Mesendoderm (in vitro differentiated cells): ENCODE data around the gene C11orf91.

ENCODE experiments used
- DNase-seq: peaks from one replicate; pipeline ENCODE4 v3.0.0; 2013
- H2AK5ac ChIP-seq: 2 replicates; pipeline ENCODE4 v1.6.1; 2013; ENCODE audit warnings: low read length, inconsistent platforms
- H2BK120ac ChIP-seq: 2 replicates; pipeline ENCODE4 v1.6.1; 2013; ENCODE audit warnings: low read depth, mild to moderate bottlenecking, low read length, moderate library complexity, mixed read lengths
- H2BK15ac ChIP-seq: replicated peaks from 2 replicates; pipeline ENCODE4 v1.6.1; 2013; ENCODE audit warnings: low read depth, mild to moderate bottlenecking, moderate library complexity
- H2BK5ac ChIP-seq: 2 replicates; pipeline ENCODE4 v1.6.1; 2013; ENCODE audit warnings: low read length, inconsistent platforms
- H3K18ac ChIP-seq: 2 replicates; pipeline ENCODE4 v1.6.1; 2013; ENCODE audit warnings: mild to moderate bottlenecking, low read length, mixed read lengths
- H3K23ac ChIP-seq: one replicate; pipeline ENCODE4 v1.6.1; 2013; ENCODE audit warnings: low read length
- H3K27ac ChIP-seq: 2 replicates; pipeline ENCODE4 v1.5.1; 2013; ENCODE audit warnings: low read depth, mild to moderate bottlenecking, inconsistent platforms, low read length, moderate library complexity
- H3K27me3 ChIP-seq: 2 replicates; pipeline ENCODE4 v1.6.1; 2013; ENCODE audit warnings: low read length, control low read depth, mild to moderate bottlenecking, inconsistent platforms; ENCODE audit not compliant: insufficient read depth, poor library complexity
- H3K36me3 ChIP-seq: 2 replicates; pipeline ENCODE4 v1.6.1; 2013; ENCODE audit warnings: low read length, inconsistent platforms; ENCODE audit not compliant: control insufficient read depth, insufficient read depth
- H3K4ac ChIP-seq: one replicate; pipeline ENCODE4 v1.6.1; 2013; ENCODE audit warnings: low read depth, mild to moderate bottlenecking, low read length, moderate library complexity
- H3K4me1 ChIP-seq: 2 replicates; pipeline ENCODE4 v1.6.1; 2013; ENCODE audit warnings: low read depth, low read length, inconsistent platforms; ENCODE audit not compliant: control insufficient read depth
- H3K4me2 ChIP-seq: 2 replicates; pipeline ENCODE4 v1.6.1; 2013; ENCODE audit warnings: low read length
- H3K4me3 ChIP-seq: 2 replicates; pipeline ENCODE4 v1.5.1; 2013; ENCODE audit warnings: mild to moderate bottlenecking, low read length
- H3K56ac ChIP-seq: one replicate; pipeline ENCODE4 v1.6.1; 2013; ENCODE audit warnings: low read length
- H3K79me1 ChIP-seq: 2 replicates; pipeline ENCODE4 v1.6.1; 2013; ENCODE audit warnings: low read length, inconsistent platforms
- H3K79me2 ChIP-seq: 2 replicates; pipeline ENCODE4 v1.6.1; 2013; ENCODE audit warnings: mild to moderate bottlenecking, low read length; ENCODE audit not compliant: control insufficient read depth, insufficient read depth
- H3K9ac ChIP-seq: 2 replicates; pipeline ENCODE4 v1.6.1; 2013; ENCODE audit warnings: low read length, inconsistent platforms
- H4K5ac ChIP-seq: one replicate; pipeline ENCODE4 v1.6.1; 2013; ENCODE audit warnings: low read length
- H4K8ac ChIP-seq: one replicate; pipeline ENCODE4 v1.6.1; 2013; ENCODE audit warnings: low read depth, mild to moderate bottlenecking, control low read depth, low read length, moderate library complexity
- WGBS: extraction: QIAGEN DNeasy Blood & Tissue Kit; methylation state at CpG from one replicate; pipeline ENCODE4 v1.1.7; 2013; ENCODE audit warnings: low lambda C conversion rate, missing lambda C conversion rate; ENCODE audit not compliant: insufficient coverage; ENCODE audit errors: extremely low coverage; 5-methylcytosine and 5-hydroxymethylcytosine counted together

The C11orf91 gene

DNA sequence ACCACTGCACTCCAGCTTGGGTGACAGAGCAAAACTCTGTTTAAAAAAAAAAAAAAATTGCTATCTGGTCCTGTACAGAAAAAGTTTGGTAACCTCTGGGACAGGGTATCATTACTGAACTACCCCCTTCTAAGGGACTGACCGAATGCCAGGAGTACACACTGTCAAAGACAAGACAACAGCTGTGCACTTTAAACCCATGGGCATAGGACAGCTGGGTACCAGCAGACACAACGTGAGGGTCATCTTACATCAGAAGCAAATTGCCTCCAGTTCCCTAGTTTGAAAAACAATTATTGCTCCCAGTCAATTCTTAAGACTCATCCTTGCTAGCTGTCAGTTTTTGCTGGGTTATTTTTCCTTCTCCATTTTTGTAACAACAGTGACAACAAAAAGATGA is 17.8 kb upstream of the C11orf91 start:
- Histone ChIP-seq H3K27me3 (no peaks in the 10 kb centered on the region), H3K79me1 (no peaks in the 10 kb centered on the region), H3K4ac (no peak overlapping the region), H4K5ac (no peak overlapping the region), H3K9ac (no peak overlapping the region), H2BK15ac (no peak overlapping the region), H3K18ac (no peak overlapping the region), H3K4me3 (no peak overlapping the region), H3K79me2 (no peaks in the 10 kb centered on the region), H2BK5ac (no peak overlapping the region), H3K4me2 (no peak overlapping the region), H3K4me1 (peaks cover 6% of the 10 kb centered on the region), H3K56ac (no peak overlapping the region), H3K27ac (no peak overlapping the region), H3K36me3 (no peaks in the 10 kb centered on the region), H2BK120ac (no peak overlapping the region), H4K8ac (no peak overlapping the region), H2AK5ac (no peak overlapping the region), H3K23ac (no peak overlapping the region)
- WGBS = no CpG with 5 or more reads among the region's 2 CpGs
- DNase-seq = no peak

GRCh38 chr11:33716243-33716642 is 15.6 kb upstream of the C11orf91 start:
- Histone ChIP-seq H3K79me1 (no peaks in the 10 kb centered on the region), H2AK5ac (no peak overlapping the region), H3K4me3 (no peak overlapping the region), H2BK15ac (no peak overlapping the region), H3K36me3 (no peaks in the 10 kb centered on the region), H3K23ac (no peak overlapping the region), H3K4me2 (no peak overlapping the region), H2BK120ac (no peak overlapping the region), H3K4me1 (no peaks in the 10 kb centered on the region), H3K27ac (no peak overlapping the region), H3K79me2 (no peaks in the 10 kb centered on the region), H3K9ac (no peak overlapping the region), H4K5ac (no peak overlapping the region), H3K4ac (no peak overlapping the region), H3K56ac (no peak overlapping the region), H3K27me3 (no peaks in the 10 kb centered on the region), H3K18ac (no peak overlapping the region), H2BK5ac (no peak overlapping the region), H4K8ac (no peak overlapping the region)
- DNase-seq = no peak
- no CpG with 5 or more reads among the region's 2 CpGs for WGBS

GRCh38 chr11:33713856-33714398 is 13.3 kb upstream of the C11orf91 start:
- Histone ChIP-seq H3K56ac (no peak overlapping the region), H2AK5ac (no peak overlapping the region), H3K27me3 (no peaks in the 10 kb centered on the region), H3K18ac (no peak overlapping the region), H3K79me2 (no peaks in the 10 kb centered on the region), H3K79me1 (no peaks in the 10 kb centered on the region), H2BK15ac (no peak overlapping the region), H4K8ac (no peak overlapping the region), H3K4me2 (no peak overlapping the region), H3K27ac (no peak overlapping the region), H3K4me1 (no peaks in the 10 kb centered on the region), H3K23ac (no peak overlapping the region), H2BK5ac (no peak overlapping the region), H3K4ac (no peak overlapping the region), H2BK120ac (no peak overlapping the region), H3K4me3 (no peak overlapping the region), H3K9ac (no peak overlapping the region), H3K36me3 (no peaks in the 10 kb centered on the region), H4K5ac (no peak overlapping the region)
- no peak for DNase-seq
- no CpG with 5 or more reads among the region's 4 CpGs for WGBS

- Histone ChIP-seq H3K36me3 (no peaks in the 10 kb centered on the region), H2BK15ac (no peak overlapping the region), H3K4me1 (no peaks in the 10 kb centered on the region), H3K27ac (no peak overlapping the region), H3K4ac (no peak overlapping the region), H3K79me2 (no peaks in the 10 kb centered on the region), H3K56ac (no peak overlapping the region), H3K9ac (no peak overlapping the region), H3K4me2 (no peak overlapping the region), H3K23ac (no peak overlapping the region), H2BK5ac (no peak overlapping the region), H4K5ac (no peak overlapping the region), H2BK120ac (no peak overlapping the region), H3K27me3 (no peaks in the 10 kb centered on the region), H3K79me1 (no peaks in the 10 kb centered on the region), H2AK5ac (no peak overlapping the region), H4K8ac (no peak overlapping the region), H3K18ac (no peak overlapping the region), H3K4me3 (no peak overlapping the region)
- no CpG with 5 or more reads among the region's 5 CpGs for WGBS
- DNase-seq = no peak
Measured at GRCh38 chr11:33713151-33713855, 12.7 kb upstream of the C11orf91 start.

DNA sequence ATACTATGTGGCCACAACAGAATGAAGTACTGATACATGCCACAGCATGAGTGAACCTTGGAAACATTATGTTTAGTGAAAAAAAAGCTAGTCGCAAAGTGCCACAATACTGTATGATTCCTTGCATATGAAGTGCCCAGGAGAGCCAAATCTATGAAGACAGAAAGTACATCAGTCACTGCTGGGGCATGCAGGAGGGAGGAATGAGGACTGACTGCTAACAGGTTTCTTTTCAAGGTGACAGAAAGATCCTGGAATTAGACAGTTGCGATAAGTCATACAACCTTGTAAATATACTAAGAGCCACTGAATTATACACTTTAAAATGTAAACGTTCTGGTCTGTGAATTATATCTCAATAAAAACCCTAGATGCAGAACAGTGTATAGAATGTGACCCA is 11.8 kb upstream of the C11orf91 start:
- no peak overlapping the region for H2BK15ac ChIP-seq
- no peak overlapping the region for H3K27ac ChIP-seq
- no peak overlapping the region for H2BK120ac ChIP-seq
- H2AK5ac ChIP-seq = no peak overlapping the region
- H2BK5ac ChIP-seq = no peak overlapping the region
- H3K4me2 ChIP-seq = no peak overlapping the region
- no peak overlapping the region for H3K4me3 ChIP-seq
- H3K56ac ChIP-seq = no peak overlapping the region
- no peak for DNase-seq
- no peaks in the 10 kb centered on the region for H3K79me2 ChIP-seq
- H3K79me1 ChIP-seq = no peaks in the 10 kb centered on the region
- no peak overlapping the region for H3K4ac ChIP-seq
- no CpG with 5 or more reads among the region's 3 CpGs for WGBS
- H3K23ac ChIP-seq = no peak overlapping the region
- H4K5ac ChIP-seq = no peak overlapping the region
- no peak overlapping the region for H3K9ac ChIP-seq
- no peaks in the 10 kb centered on the region for H3K27me3 ChIP-seq
- H3K18ac ChIP-seq = no peak overlapping the region
- H3K36me3 ChIP-seq = no peaks in the 10 kb centered on the region
- H3K4me1 ChIP-seq = no peaks in the 10 kb centered on the region
- H4K8ac ChIP-seq = no peak overlapping the region

DNA sequence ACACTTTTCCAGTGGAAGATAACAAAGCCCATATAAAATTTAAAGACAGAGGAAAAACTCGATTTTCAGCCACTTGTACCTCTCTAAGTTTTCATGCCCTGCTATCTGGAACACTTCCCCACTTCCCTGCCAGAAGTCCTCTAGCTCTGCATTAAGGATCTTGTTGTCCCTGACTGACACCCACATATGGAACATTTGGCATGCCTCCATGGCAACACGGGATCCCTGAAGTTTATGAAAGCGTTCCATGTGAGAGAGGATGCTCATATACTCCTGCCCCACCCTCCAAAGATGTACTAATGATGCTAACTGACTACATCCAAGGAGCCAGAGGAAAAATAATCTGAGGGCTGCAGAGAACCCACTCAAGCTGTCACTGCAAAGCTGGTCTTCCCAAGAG is 8.8 kb upstream of the C11orf91 start:
- Histone ChIP-seq H3K18ac (no peak overlapping the region), H3K4me1 (no peaks in the 10 kb centered on the region), H4K5ac (no peak overlapping the region), H3K4me2 (no peak overlapping the region), H3K23ac (no peak overlapping the region), H3K56ac (no peak overlapping the region), H2BK120ac (no peak overlapping the region), H3K36me3 (no peaks in the 10 kb centered on the region), H2AK5ac (no peak overlapping the region), H3K4me3 (no peak overlapping the region), H3K27ac (no peak overlapping the region), H3K79me1 (no peaks in the 10 kb centered on the region), H4K8ac (no peak overlapping the region), H3K79me2 (no peaks in the 10 kb centered on the region), H3K9ac (no peak overlapping the region), H2BK15ac (no peak overlapping the region), H3K4ac (no peak overlapping the region), H3K27me3 (no peaks in the 10 kb centered on the region), H2BK5ac (no peak overlapping the region)
- WGBS = no CpG with 5 or more reads among the region's 3 CpGs
- no peak for DNase-seq
